HG02885 (cell line): Measurements from ENCODE around the gene SLC24A3.
A peak's percentile ranks its signal among the peaks of the same experiment; 100 is the strongest.

ENCODE experiments used
- ATAC-seq: cut with Tn5 transposase; IDR thresholded peaks from one replicate; pipeline ENCODE4 v1.9.1; 2021; ENCODE audit warnings: mild to moderate bottlenecking; ENCODE audit not compliant: unreplicated experiment, poor library complexity

Gene SLC24A3

GRCh38 chr20:19212469-19212815 lies at the start of gene SLC24A3:
Gene SLC24A3, plus strand, starts transcription at chr20:19212642.
- ATAC-seq = no peak

- no peak for ATAC-seq
Measured at GRCh38 chr20:19170148-19170547, 42.3 kb upstream of the SLC24A3 start.

GRCh38 chr20:19172637-19173036 lies 39.8 kb upstream of the SLC24A3 start:
- no peak for ATAC-seq

- no peak for ATAC-seq
Measured at GRCh38 chr20:19176470-19177052, 35.9 kb upstream of the SLC24A3 start.

- ATAC-seq = no peak
Measured at GRCh38 chr20:19181552-19181951, 30.9 kb upstream of the SLC24A3 start.

GRCh38 chr20:19185083-19185482 lies 27.4 kb upstream of the SLC24A3 start:
- ATAC-seq = no peak

- ATAC-seq = no peak
Measured at GRCh38 chr20:19193349-19193748, 19.1 kb upstream of the SLC24A3 start.

GRCh38 chr20:19205981-19206396 lies 6.5 kb upstream of the SLC24A3 start:
- ATAC-seq = no peak

GRCh38 chr20:19207541-19207940 lies 4.9 kb upstream of the SLC24A3 start:
- ATAC-seq = no peak

GRCh38 chr20:19210391-19211155 lies 1.9 kb upstream of the SLC24A3 start:
- ATAC-seq = no peak

- no peak for ATAC-seq
Measured at GRCh38 chr20:19211252-19211651, 1.2 kb upstream of the SLC24A3 start.

- ATAC-seq = peak; percentile 18
Measured at GRCh38 chr20:19211661-19212468, 577 bp upstream of the SLC24A3 start.

- ATAC-seq = peak; percentile 81
Measured at GRCh38 chr20:19212821-19213502, 520 bp downstream of the SLC24A3 start.

GRCh38 chr20:19213946-19214490 lies 1.6 kb downstream of the SLC24A3 start:
- no peak for ATAC-seq

GRCh38 chr20:19218411-19218810 lies 6.0 kb downstream of the SLC24A3 start:
- ATAC-seq = no peak

GRCh38 chr20:19222520-19223040 lies 10.1 kb downstream of the SLC24A3 start:
- ATAC-seq = no peak

- ATAC-seq = no peak
Measured at GRCh38 chr20:19223640-19224039, 11.2 kb downstream of the SLC24A3 start.

- ATAC-seq = no peak
Measured at GRCh38 chr20:19231359-19232035, 19.1 kb downstream of the SLC24A3 start.

- ATAC-seq = no peak
Measured at GRCh38 chr20:19232997-19233794, 20.8 kb downstream of the SLC24A3 start.
